NCI-H345 treated with DMSO at 0.1 percent for 48 hours (cell line): ENCODE data around the gene RPS21.
A peak's percentile ranks its signal among the peaks of the same experiment; 100 is the strongest.

ENCODE experiments used
- DNase-seq: peaks from one replicate; lab custom pipeline; 2025; ENCODE audit not compliant: unreplicated experiment; lab: John Stamatoyannopoulos, UW

The RPS21 gene

GRCh38 chr20:62409086-62409853 is 22.4 kb downstream of the RPS21 start:
- DNase-seq = no peak

- DNase-seq = peak; percentile 65
These were observed 23.2 kb downstream of the RPS21 start for GRCh38 chr20:62409931-62410745.

DNA sequence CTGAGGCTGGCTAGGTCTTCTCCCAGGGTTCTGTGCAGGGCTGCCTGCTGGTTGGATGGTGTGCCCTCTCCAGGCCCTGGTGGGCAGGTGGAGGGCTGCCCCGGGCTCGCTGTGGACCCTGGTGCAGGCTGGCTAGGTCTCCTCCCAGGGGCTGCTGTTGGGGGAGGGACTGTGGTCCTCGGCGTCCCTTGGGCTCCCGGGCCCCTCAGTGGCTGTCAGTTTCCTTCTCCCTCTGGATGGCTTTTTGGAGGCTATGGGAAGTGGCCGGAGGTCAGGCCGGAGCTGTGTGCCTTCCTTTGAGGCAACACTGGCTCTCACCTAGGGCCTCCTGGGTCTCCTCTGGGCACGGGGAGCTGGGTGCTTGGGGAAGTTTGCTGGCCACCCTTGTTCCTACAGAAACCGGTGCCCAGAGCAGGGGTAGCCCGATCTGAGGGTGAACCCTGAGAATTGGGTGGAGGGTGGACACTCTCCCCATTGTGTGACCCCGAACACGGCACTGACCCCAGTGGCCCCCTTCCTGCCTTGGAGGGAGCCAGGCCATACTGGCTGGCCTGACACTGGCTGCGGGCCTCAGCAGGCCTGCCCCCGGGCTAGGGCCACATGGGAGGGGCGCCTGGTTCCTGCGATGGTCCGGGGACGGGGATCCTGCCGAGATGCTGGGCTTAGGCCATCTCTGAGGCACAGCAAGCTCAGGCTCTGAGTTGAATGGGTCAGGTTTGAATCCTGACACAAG is 24.0 kb downstream of the RPS21 start:
- no peak for DNase-seq

GRCh38 chr20:62411479-62412193 is 24.7 kb downstream of the RPS21 start:
- peak; percentile 74 for DNase-seq

GRCh38 chr20:62412194-62413024 is 25.5 kb downstream of the RPS21 start:
- no peak for DNase-seq

DNA sequence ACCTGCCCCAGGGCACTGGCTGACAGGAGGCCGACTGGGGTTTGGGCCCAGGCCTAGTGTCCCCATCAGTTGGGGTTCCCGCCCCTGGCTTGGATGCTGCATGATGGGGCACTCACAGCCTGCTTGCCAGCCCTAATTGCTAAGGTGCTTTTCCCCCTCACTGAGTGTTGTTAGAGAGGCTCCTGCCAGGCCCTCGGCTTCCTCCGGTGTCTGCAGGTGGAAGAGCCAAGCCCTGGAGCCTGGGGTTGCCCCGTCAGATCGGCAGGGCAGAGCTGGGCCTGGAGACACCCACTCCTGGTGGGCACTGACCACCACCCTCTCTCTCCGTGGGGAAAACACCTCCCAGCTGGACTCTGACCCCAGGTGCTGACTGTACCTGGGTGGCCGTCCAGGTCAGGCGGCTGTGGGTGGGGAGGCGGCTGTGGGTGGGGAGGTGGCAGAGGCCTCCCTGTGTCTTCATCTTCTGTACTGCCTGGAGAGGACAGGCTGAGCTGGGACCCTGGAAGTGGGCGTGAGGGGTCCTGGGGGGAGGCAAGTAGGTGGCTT is 26.2 kb downstream of the RPS21 start:
- DNase-seq = no peak

DNA sequence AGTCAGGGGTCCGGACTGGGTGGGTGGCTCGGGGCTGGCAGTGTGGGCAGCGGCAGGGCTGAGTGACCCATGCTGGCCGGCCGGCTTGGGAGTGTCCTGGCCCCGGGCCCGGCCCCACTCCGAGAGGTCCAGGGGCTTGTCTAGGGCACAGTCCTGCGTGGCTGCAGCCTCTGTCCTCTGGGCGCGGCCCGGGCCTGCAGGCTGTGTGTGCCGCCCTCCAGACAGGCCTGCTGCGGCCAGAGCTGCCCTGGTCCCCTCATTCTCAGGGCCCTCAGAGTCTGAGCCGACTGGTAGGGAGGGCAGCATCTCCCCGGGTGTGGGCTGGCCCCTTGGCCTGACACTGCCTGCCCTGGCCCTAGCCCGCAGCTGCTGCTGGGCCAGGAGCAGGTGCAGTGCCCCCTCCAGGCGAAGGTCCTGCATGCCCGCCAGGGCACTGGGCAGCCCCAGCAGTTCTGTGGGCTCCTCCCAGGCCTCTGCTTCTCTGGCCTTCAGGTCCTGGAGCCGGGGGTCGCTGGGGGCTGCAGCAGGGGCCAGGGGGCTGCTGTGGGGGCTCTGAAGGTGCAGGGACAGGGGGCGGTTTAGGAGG is 27.1 kb downstream of the RPS21 start:
- DNase-seq = no peak

GRCh38 chr20:62415354-62416111 is 28.6 kb downstream of the RPS21 start:
- DNase-seq = no peak

GRCh38 chr20:62416651-62417637 is 30.0 kb downstream of the RPS21 start:
- DNase-seq = no peak

GRCh38 chr20:62417981-62418708 is 31.2 kb downstream of the RPS21 start:
- no peak for DNase-seq

DNA sequence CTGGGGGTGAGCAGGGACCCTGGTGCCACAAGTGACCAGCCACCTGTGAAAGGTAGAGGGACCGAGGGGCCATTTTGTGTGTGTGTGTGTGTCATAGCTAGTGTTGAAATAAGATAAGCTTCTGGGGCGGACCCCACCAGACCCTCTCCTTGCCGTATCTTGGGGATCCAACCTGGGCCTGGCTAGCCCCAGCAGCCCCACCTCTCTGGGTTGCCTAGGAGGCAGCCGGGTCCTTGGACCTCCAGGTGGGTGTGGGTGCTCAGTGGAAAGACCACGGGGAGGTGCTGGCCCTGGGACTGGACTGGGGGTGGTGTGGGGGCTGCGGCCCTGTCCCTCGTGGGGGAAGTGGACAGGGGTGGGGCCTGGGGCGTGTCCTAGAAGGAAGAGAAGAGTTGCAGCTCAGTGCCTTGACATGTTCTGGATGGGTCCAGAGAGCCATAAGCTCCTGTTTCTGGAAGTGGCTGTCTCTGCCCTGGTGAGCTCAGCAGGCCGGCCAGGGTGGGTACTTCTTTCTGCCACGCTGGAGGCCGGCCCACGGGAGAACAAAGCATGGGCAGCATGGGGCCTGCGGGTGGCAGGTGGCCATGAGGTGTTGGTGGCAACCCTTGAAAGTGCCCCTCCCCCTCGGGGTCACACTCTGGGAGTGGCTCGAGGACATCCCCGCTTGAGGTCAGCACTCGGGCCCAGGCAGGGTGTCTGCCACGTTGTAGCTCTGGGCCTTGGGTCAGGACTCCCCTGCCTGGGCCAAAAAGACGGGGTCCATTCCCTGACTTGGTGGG is 32.0 kb downstream of the RPS21 start:
- DNase-seq = no peak

GRCh38 chr20:62419759-62420158 is 32.9 kb downstream of the RPS21 start:
- no peak for DNase-seq

- DNase-seq = no peak
These were observed 34.2 kb downstream of the RPS21 start for GRCh38 chr20:62420846-62421715.

GRCh38 chr20:62421716-62421990 is 34.8 kb downstream of the RPS21 start:
- DNase-seq = no peak

DNA sequence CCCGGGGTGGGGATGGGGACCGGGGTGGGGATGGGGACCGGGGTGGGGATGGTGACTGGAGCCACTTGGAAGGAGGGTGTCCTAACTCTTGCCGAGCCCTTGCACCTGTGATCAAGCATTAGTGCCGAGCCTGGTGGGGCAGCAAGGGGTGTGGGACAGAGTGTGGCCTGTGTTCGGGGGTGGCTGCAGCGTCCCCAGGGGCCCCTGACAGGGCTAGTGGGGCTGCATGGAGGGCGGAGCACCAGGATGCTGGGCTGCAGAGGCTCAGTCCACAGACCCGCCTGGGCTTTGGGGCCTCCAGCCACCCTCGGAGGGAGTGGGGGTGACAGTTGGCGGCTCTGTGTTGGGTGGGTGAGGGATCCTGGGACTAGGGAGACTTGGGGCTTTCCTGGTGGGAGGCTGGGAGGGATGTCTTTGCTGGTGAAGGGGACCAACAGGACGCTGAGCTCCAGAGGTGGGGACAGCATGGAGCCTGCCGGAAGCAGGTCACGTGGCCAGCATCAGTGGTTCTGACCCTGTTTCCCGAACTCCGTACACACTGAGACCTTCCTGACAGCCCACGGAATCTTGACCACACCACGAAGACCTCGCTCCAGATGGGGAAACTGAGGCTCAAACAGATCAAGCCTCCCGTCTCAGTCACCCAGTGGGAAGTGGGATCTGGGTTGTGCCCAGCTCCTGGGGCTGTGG is 35.9 kb downstream of the RPS21 start:
- DNase-seq = no peak
